ENCODE data around the gene SUPT5H. TPM values are rescaled to one million over a fixed set of nuclear protein-coding genes. Genes with fewer than 3 reads are reported as not detected.
A peak's percentile ranks its signal among the peaks of the same experiment; 100 is the strongest.

Gene SUPT5H
- total RNA-seq, 1 donor from 2014 or later: 160 TPM

DNA sequence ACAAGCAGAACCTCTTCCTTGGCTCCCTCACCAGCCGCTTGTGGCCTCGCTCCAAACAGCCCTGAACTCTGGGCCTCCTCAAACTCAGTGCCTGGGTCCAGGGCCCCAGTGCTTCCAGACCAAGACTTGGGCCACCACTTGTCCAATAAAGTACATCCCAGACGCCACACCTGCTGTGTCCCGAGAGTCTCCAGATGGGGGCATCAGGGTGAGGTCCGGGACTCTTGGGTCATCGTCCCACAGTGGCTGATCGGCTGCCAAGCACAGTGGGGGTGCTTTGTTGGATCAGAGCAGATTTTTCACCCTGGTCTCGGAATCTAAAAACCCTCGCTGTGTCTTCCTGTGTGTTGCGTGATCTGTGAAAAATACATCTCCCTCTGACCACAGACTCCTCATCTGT is 44.4 kb downstream of the SUPT5H start:
- DNase-seq: no peak
- Mint-ChIP-seq H3K36me3 (ENCODE audit: unreplicated experiment) (peaks cover 10% of the 10 kb centered on the region), H3K4me3 (ENCODE audit: unreplicated experiment) (no peak overlapping the region), H3K27me3 (ENCODE audit: unreplicated experiment) (peaks cover 8% of the 10 kb centered on the region), H3K27ac (ENCODE audit: unreplicated experiment) (peak overlapping the region; percentile 38), H3K4me1 (ENCODE audit: low read depth, unreplicated experiment) (peaks cover 28% of the 10 kb centered on the region), H3K9me3 (ENCODE audit: unreplicated experiment) (peaks cover 7% of the 10 kb centered on the region)
- TF ChIP-seq, protein P1, sequence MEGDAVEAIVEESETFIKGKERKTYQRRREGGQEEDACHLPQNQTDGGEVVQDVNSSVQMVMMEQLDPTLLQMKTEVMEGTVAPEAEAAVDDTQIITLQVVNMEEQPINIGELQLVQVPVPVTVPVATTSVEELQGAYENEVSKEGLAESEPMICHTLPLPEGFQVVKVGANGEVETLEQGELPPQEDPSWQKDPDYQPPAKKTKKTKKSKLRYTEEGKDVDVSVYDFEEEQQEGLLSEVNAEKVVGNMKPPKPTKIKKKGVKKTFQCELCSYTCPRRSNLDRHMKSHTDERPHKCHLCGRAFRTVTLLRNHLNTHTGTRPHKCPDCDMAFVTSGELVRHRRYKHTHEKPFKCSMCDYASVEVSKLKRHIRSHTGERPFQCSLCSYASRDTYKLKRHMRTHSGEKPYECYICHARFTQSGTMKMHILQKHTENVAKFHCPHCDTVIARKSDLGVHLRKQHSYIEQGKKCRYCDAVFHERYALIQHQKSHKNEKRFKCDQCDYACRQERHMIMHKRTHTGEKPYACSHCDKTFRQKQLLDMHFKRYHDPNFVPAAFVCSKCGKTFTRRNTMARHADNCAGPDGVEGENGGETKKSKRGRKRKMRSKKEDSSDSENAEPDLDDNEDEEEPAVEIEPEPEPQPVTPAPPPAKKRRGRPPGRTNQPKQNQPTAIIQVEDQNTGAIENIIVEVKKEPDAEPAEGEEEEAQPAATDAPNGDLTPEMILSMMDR (IDR thresholded peaks at IDR 0.05; ENCODE audit: partially characterized antibody, unreplicated experiment): no peak

DNA sequence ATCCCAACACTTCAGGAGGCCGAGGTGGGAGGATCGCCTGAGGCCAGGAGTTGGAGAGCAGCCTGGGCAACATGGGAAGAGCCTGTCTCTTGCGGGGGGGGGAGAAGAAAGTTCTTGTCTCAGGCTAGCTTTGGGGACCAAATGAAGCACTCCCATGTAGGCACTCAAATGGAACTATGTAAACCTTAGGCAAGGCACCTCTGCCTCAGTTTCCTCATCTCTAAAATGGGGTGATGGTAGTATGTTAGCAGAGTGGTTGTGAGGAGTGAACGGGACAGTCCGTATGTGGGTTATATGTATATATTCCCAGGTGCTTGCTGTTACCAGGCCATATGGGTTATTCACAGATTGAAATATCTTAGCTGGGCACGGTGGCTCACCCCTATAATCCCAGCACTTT is 46.8 kb downstream of the SUPT5H start:
- Mint-ChIP-seq H3K9me3 (ENCODE audit: unreplicated experiment) (peaks cover 4% of the 10 kb centered on the region), H3K27me3 (ENCODE audit: unreplicated experiment) (peaks cover 10% of the 10 kb centered on the region), H3K36me3 (ENCODE audit: unreplicated experiment) (no peaks in the 10 kb centered on the region), H3K4me1 (ENCODE audit: low read depth, unreplicated experiment) (peaks cover 18% of the 10 kb centered on the region), H3K4me3 (ENCODE audit: unreplicated experiment) (no peak overlapping the region), H3K27ac (ENCODE audit: unreplicated experiment) (no peak overlapping the region)
- no peak for DNase-seq
- TF ChIP-seq, protein P1 (IDR thresholded peaks at IDR 0.05; ENCODE audit: partially characterized antibody, unreplicated experiment): no peak

DNA sequence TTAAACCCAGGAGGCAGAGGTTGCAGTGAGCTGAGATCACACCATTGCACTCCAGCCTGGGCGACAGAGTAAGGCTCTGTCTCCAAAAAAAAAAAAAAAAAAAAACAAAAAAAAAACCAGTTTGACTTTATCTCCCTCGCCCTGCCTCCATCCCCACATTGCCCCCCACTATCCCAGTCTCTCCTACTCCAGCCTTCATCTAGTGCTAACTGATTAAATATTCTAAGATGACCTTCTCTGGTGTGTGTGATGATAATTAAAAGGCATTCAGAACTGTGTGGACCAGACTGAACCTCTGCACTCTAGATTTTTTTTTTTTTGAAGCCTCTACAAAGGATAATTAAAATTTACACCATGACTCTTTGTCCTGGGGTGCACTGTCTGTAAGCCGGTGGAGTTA is 47.4 kb downstream of the SUPT5H start:
- TF ChIP-seq, protein P1 (IDR thresholded peaks at IDR 0.05; ENCODE audit: partially characterized antibody, unreplicated experiment): no peak
- Mint-ChIP-seq H3K27me3 (ENCODE audit: unreplicated experiment) (peaks cover 10% of the 10 kb centered on the region), H3K27ac (ENCODE audit: unreplicated experiment) (peak overlapping the region; percentile 81), H3K4me3 (ENCODE audit: unreplicated experiment) (no peak overlapping the region), H3K9me3 (ENCODE audit: unreplicated experiment) (peaks cover 6% of the 10 kb centered on the region), H3K4me1 (ENCODE audit: low read depth, unreplicated experiment) (peaks cover 17% of the 10 kb centered on the region), H3K36me3 (ENCODE audit: unreplicated experiment) (no peaks in the 10 kb centered on the region)
- DNase-seq: no peak

DNA sequence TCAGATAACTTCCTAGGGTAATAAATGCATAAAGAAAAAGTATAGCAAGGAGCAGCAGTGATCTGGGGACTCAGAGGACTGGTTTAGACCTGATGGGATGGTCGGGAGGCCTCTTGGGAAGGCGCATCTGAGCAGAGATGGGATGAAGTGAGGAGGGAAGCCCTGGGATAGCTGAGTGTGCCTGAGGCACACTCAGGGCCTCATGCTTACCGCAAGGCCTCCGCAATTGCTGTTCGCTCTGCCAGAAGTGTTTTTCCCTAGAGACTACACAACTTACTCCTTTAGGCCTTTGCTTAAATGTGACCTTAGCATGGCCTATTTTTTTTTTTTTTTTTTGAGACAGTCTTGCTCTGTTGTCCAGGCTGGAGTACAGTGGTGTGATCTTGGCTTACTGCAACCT is 49.3 kb downstream of the SUPT5H start:
- peaks cover 4% of the 10 kb centered on the region for H3K36me3 Mint-ChIP-seq (ENCODE audit: unreplicated experiment)
- peak overlapping the region; percentile 90 for H3K27ac Mint-ChIP-seq (ENCODE audit: unreplicated experiment)
- DNase-seq: no peak
- H3K27me3 Mint-ChIP-seq (ENCODE audit: unreplicated experiment): peaks cover 18% of the 10 kb centered on the region
- TF ChIP-seq, protein P1 (IDR thresholded peaks at IDR 0.05; ENCODE audit: partially characterized antibody, unreplicated experiment): no peak
- H3K4me1 Mint-ChIP-seq (ENCODE audit: low read depth, unreplicated experiment): peaks cover 14% of the 10 kb centered on the region
- H3K4me3 Mint-ChIP-seq (ENCODE audit: unreplicated experiment): no peak overlapping the region
- peaks cover 18% of the 10 kb centered on the region for H3K9me3 Mint-ChIP-seq (ENCODE audit: unreplicated experiment)

DNA sequence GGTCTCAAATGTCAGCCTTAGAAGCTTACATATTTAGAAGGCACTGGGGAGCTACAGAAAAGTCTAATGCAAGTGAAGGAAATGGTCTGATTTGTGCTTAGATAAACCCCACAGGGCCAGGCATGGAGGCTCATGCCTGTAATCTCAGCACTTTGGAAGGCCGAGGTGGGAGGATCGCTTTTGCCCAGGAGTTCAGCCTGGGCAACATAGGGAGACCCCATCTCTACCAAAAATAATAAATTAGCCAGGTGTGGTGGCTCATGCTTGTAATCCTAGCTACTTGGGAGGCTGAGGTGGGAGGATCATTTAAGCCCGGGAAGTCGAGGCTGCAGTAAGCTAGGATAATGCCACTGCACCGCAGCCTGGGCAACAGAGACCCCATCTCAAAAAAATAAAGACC is 50.7 kb downstream of the SUPT5H start:
- H3K4me3 Mint-ChIP-seq (ENCODE audit: unreplicated experiment): peak overlapping the region; percentile 74
- no peak for DNase-seq
- TF ChIP-seq, protein P1 (IDR thresholded peaks at IDR 0.05; ENCODE audit: partially characterized antibody, unreplicated experiment): no peak
- peaks cover 23% of the 10 kb centered on the region for H3K27me3 Mint-ChIP-seq (ENCODE audit: unreplicated experiment)
- peaks cover 17% of the 10 kb centered on the region for H3K4me1 Mint-ChIP-seq (ENCODE audit: low read depth, unreplicated experiment)
- H3K27ac Mint-ChIP-seq (ENCODE audit: unreplicated experiment): peak overlapping the region; percentile 94
- H3K36me3 Mint-ChIP-seq (ENCODE audit: unreplicated experiment): peaks cover 7% of the 10 kb centered on the region
- H3K9me3 Mint-ChIP-seq (ENCODE audit: unreplicated experiment): peaks cover 25% of the 10 kb centered on the region

Measured in glutamatergic neuron (in vitro differentiated cells).